H9 (cell line): ENCODE results near the gene SPDEF. TPM values are rescaled to one million over a fixed set of nuclear protein-coding genes. Genes with fewer than 3 reads are reported as not detected.

Experiments
- DNase-seq: peaks from one replicate; pipeline ENCODE4 v3.0.0-alpha.2; 2017
- H2AFZ ChIP-seq: one replicate; pipeline ENCODE4 v1.6.1; 2013; ENCODE audit warnings: mild to moderate bottlenecking, low read length, control low read depth, moderate library complexity
- H2AK5ac ChIP-seq: 2 replicates; pipeline ENCODE4 v1.6.1; 2013; ENCODE audit warnings: low read length, control low read depth, mixed read lengths; ENCODE audit not compliant: insufficient read length
- H2BK120ac ChIP-seq: one replicate; pipeline ENCODE4 v1.6.1; 2013; ENCODE audit warnings: low read depth, mild to moderate bottlenecking, low read length, control low read depth, inconsistent platforms; ENCODE audit not compliant: poor library complexity, severe bottlenecking
- H2BK12ac ChIP-seq: 2 replicates; pipeline ENCODE4 v1.6.1; 2013; ENCODE audit warnings: low read length, control low read depth, mixed read lengths, low read depth; ENCODE audit not compliant: insufficient read length
- H2BK15ac ChIP-seq: 2 replicates; pipeline ENCODE4 v1.6.1; 2013; ENCODE audit warnings: low read depth, low read length, control low read depth
- H2BK20ac ChIP-seq: one replicate; pipeline ENCODE4 v1.6.1; 2013; ENCODE audit warnings: low read depth, mild to moderate bottlenecking, low read length, control low read depth, inconsistent platforms; ENCODE audit not compliant: poor library complexity, severe bottlenecking
- H2BK5ac ChIP-seq: 2 replicates; pipeline ENCODE4 v1.6.1; 2013; ENCODE audit warnings: low read length, control low read depth, mixed read lengths; ENCODE audit not compliant: insufficient read length
- H3K14ac ChIP-seq: 2 replicates; pipeline ENCODE4 v1.6.1; 2013; ENCODE audit warnings: low read length, control low read depth; ENCODE audit not compliant: insufficient read depth
- H3K18ac ChIP-seq: 2 replicates; pipeline ENCODE4 v1.6.1; 2013; ENCODE audit warnings: low read depth, mild to moderate bottlenecking, mixed read lengths, low read length, control low read depth; ENCODE audit not compliant: insufficient read length
- H3K23ac ChIP-seq: 2 replicates; pipeline ENCODE4 v1.6.1; 2013; ENCODE audit warnings: low read length, control low read depth, mixed read lengths, low read depth; ENCODE audit not compliant: insufficient read length
- H3K23me2 ChIP-seq: 2 replicates; pipeline ENCODE4 v1.6.1; 2013; ENCODE audit warnings: low read depth, mild to moderate bottlenecking, mixed read lengths, low read length, control low read depth; ENCODE audit not compliant: insufficient read length, poor library complexity, severe bottlenecking
- H3K27ac ChIP-seq: 2 replicates; pipeline ENCODE4 v1.5.1; 2013; ENCODE audit warnings: low read length, control low read depth, mixed read lengths, low read depth; ENCODE audit not compliant: insufficient read length
- H3K27me3 ChIP-seq: 2 replicates; pipeline ENCODE4 v1.6.1; 2013; ENCODE audit warnings: low read length, control low read depth, inconsistent platforms; ENCODE audit not compliant: insufficient read depth
- H3K4ac ChIP-seq: 2 replicates; pipeline ENCODE4 v1.6.1; 2013; ENCODE audit warnings: low read depth, mild to moderate bottlenecking, control low read depth, inconsistent platforms, low read length, moderate library complexity
- H3K4me1 ChIP-seq: 2 replicates; pipeline ENCODE4 v1.6.1; 2013; ENCODE audit warnings: low read length, control low read depth, inconsistent platforms; ENCODE audit not compliant: insufficient read depth
- H3K4me2 ChIP-seq: 2 replicates; pipeline ENCODE4 v1.6.1; 2013; ENCODE audit warnings: low read length, control low read depth, mixed read lengths; ENCODE audit not compliant: insufficient read length, insufficient read depth
- H3K56ac ChIP-seq: 2 replicates; pipeline ENCODE4 v1.6.1; 2013; ENCODE audit warnings: low read depth, mild to moderate bottlenecking, mixed read lengths, low read length, control low read depth; ENCODE audit not compliant: insufficient read length
- H3K79me1 ChIP-seq: 2 replicates; pipeline ENCODE4 v1.6.1; 2013; ENCODE audit warnings: low read depth, mild to moderate bottlenecking, moderate library complexity, low read length, control low read depth, inconsistent platforms; ENCODE audit not compliant: insufficient read depth, poor library complexity, severe bottlenecking
- H3K79me2 ChIP-seq: 2 replicates; pipeline ENCODE4 v1.6.1; 2013; ENCODE audit warnings: low read length, control low read depth, inconsistent platforms; ENCODE audit not compliant: insufficient read depth
- H3K9ac ChIP-seq: 2 replicates; pipeline ENCODE4 v1.6.1; 2013; ENCODE audit warnings: low read length, control low read depth, mixed read lengths; ENCODE audit not compliant: insufficient read length; ENCODE audit errors: extremely low read depth
- H3K9me3 ChIP-seq: one replicate; pipeline ENCODE4 v1.6.1; 2013; ENCODE audit warnings: low read depth, low read length, inconsistent platforms; ENCODE audit not compliant: control insufficient read depth
- H3T11ph ChIP-seq: one replicate; pipeline ENCODE4 v1.6.1; 2013; ENCODE audit warnings: mild to moderate bottlenecking, low read length, control low read depth, inconsistent platforms
- H4K20me1 ChIP-seq: one replicate; pipeline ENCODE4 v1.6.1; 2013; ENCODE audit not compliant: control insufficient read depth, insufficient read length, insufficient read depth
- H4K5ac ChIP-seq: 2 replicates; pipeline ENCODE4 v1.6.1; 2013; ENCODE audit warnings: low read depth, mild to moderate bottlenecking, mixed read lengths, low read length, control low read depth; ENCODE audit not compliant: insufficient read length
- H4K8ac ChIP-seq: replicated peaks from 2 replicates; pipeline ENCODE4 v1.6.1; 2013; ENCODE audit warnings: low read length, control low read depth, mixed read lengths, low read depth; ENCODE audit not compliant: insufficient read length
- H4K91ac ChIP-seq: 2 replicates; pipeline ENCODE4 v1.6.1; 2013; ENCODE audit warnings: low read depth, mild to moderate bottlenecking, moderate library complexity, mixed read lengths, low read length, control low read depth; ENCODE audit not compliant: insufficient read length
- H3K27ac Mint-ChIP-seq, 3 experiments: 2 replicates in 2 of 3; 3 replicates in 1 of 3; pipeline ENCODE4 v1.8.0; 2020 to 2021; ENCODE audit warnings: mixed read lengths in 3 of 3, mild to moderate bottlenecking in 1 of 3, moderate library complexity in 1 of 3
- H3K27me3 Mint-ChIP-seq: 2 replicates; pipeline ENCODE4 v1.8.0; 2021; ENCODE audit warnings: low read depth, mild to moderate bottlenecking, moderate library complexity, mixed read lengths
- H3K36me3 Mint-ChIP-seq, 3 experiments: 2 replicates in 2 of 3; 3 replicates in 1 of 3; pipeline ENCODE4 v1.8.0; 2020 to 2021; ENCODE audit warnings: low read depth in 3 of 3, mixed read lengths in 3 of 3; ENCODE audit not compliant: insufficient read depth in 1 of 3
- H3K4me1 Mint-ChIP-seq, 2 experiments: 2 replicates each; pipeline ENCODE4 v1.8.0; 2020; ENCODE audit warnings: mixed read lengths in 2 of 2
- H3K4me3 Mint-ChIP-seq, 2 experiments: 2 replicates in 1 of 2; 3 replicates in 1 of 2; pipeline ENCODE4 v1.8.0; 2020 to 2021; ENCODE audit warnings: mild to moderate bottlenecking in 2 of 2, mixed read lengths in 2 of 2, moderate library complexity in 1 of 2
- H3K9me3 Mint-ChIP-seq, 2 experiments: 2 replicates in 1 of 2; 3 replicates in 1 of 2; pipeline ENCODE4 v1.8.0; 2020; ENCODE audit warnings: mild to moderate bottlenecking in 2 of 2, mixed read lengths in 2 of 2, moderate library complexity in 1 of 2
- CTCF ChIP-seq: fragments of 200-600 bp; sonication (generic); conservative IDR thresholded peaks from 3 replicates; pipeline ENCODE4 v1.8.0; 2021; ENCODE audit warnings: antibody characterized with exemption, mild to moderate bottlenecking
- WGBS: extraction: QIAGEN DNeasy Blood & Tissue Kit; methylation state at CpG from one replicate; pipeline ENCODE4 v1.1.7; 2013; ENCODE audit warnings: missing lambda C conversion rate, low lambda C conversion rate, mixed read lengths; ENCODE audit not compliant: insufficient read length; ENCODE audit errors: extremely low coverage; 5-methylcytosine and 5-hydroxymethylcytosine counted together
- total RNA-seq: library from RNA; stranded (reverse); gene quantifications from 2 replicates; pipeline ENCODE4 v1.2.1, GENCODE V29; 2021

SPDEF gene
- total RNA-seq, 1 experiment from 2014 or later = 0.15 TPM

GRCh38 chr6:34514112-34514511 is 42.0 kb downstream of the SPDEF start:
- Histone ChIP-seq H3K9ac (no peak overlapping the region), H2BK120ac (no peak overlapping the region), H3K27ac (no peak overlapping the region), H4K8ac (no peak overlapping the region), H4K91ac (no peak overlapping the region), H2BK15ac (no peak overlapping the region), H2AFZ (no peak overlapping the region), H3K4me2 (peak overlapping the region; percentile 65), H4K20me1 (no peaks in the 10 kb centered on the region), H2AK5ac (no peak overlapping the region), H2BK5ac (no peak overlapping the region), H3K56ac (no peak overlapping the region), H3K4me1 (peaks cover 1% of the 10 kb centered on the region; the same call in 1 of the 2 replicates), H2BK12ac (no peak overlapping the region), H3K14ac (no peak overlapping the region), H3T11ph (no peak overlapping the region), H3K4ac (no peak overlapping the region), H3K27me3 (no peaks in the 10 kb centered on the region), H4K5ac (no peak overlapping the region), H3K79me2 (no peaks in the 10 kb centered on the region), H3K9me3 (no peaks in the 10 kb centered on the region), H3K18ac (no peak overlapping the region), H2BK20ac (no peak overlapping the region), H3K23me2 (peaks cover 9% of the 10 kb centered on the region), H3K23ac (no peak overlapping the region), H3K79me1 (no peaks in the 10 kb centered on the region)
- H3K9me3 Mint-ChIP-seq = peaks cover 0 to 2% of the 10 kb centered on the region in 2 experiments; a peak in 2 of 5 replicates
- no peak overlapping the region for H3K27ac Mint-ChIP-seq
- H3K4me3 Mint-ChIP-seq = peak overlapping the region; percentile 69 to 86
- peaks cover 33 to 54% of the 10 kb centered on the region in 2 experiments for H3K4me1 Mint-ChIP-seq
- WGBS = no CpG with 5 or more reads among the region's 8 CpGs
- H3K27me3 Mint-ChIP-seq = peaks cover 19% of the 10 kb centered on the region
- no peak for TF ChIP-seq CTCF
- no peak for DNase-seq
- no peaks in the 10 kb centered on the region; a peak in 1 of 7 replicates for H3K36me3 Mint-ChIP-seq
